HG02970 (cell line): ENCODE data around the gene ZBTB7B.
"Not testable (repeated sequence)": the region's sequence is repeated elsewhere in the genome, so short reads cannot be mapped to it uniquely, and the experiment has no call there.

Experiments
- ATAC-seq: cut with Tn5 transposase; IDR thresholded peaks from one replicate; pipeline ENCODE4 v1.9.1; 2021; ENCODE audit warnings: mild to moderate bottlenecking, moderate library complexity, moderate number of reproducible peaks; ENCODE audit not compliant: unreplicated experiment, low FRiP score

The ZBTB7B gene

DNA sequence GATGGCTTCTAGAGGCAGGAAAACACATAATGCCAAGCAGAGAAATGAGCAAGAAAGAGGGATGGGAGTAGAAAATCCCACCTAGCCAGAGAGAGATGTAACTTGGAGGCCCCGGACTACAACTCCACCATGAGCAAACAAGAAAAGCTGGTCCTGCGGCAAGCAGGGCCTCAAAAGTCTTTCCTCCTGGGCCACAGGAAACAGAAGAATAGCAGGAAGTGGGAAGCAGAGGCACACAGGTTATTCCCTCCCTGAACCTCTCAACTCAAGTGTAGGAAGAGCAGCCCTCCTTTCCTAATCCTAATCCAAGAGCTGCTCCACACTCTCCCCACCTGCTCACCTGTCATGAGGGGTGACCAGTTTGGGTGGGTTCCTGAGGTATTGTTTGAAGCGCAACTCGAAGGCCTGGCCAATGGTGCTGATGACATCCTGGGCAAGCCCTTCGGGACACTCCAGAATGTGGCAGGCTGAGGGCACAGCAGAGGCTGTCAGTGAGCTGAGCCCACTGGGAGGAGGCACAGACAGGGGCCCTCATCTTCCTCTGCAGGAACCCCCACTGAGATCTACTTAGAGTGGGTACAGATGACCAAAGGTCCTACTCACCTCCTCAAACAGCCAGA is 35.2 kb upstream of the ZBTB7B start:
- no peak for ATAC-seq

GRCh38 chr1:154968731-154969130 is 33.9 kb upstream of the ZBTB7B start:
- no peak for ATAC-seq

DNA sequence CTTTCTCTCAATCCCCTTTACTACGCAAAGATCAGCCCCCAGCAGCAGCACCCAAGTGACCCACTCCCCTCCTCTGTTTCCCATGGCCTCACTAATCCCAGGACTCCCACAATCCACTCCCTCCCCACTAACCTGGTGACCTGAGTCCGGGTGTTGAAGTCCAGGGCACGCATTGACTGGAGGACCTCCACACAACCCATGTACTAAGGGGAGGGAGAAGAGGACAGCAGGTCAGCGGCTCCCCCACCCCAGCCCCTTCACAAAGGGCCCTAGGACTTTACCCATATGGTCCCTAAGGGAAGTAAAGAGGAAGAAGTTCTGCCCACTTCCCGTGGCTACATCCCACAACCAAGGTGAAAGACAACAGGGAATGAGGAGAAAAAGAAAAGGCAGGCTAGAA is 33.4 kb upstream of the ZBTB7B start:
- no peak for ATAC-seq

DNA sequence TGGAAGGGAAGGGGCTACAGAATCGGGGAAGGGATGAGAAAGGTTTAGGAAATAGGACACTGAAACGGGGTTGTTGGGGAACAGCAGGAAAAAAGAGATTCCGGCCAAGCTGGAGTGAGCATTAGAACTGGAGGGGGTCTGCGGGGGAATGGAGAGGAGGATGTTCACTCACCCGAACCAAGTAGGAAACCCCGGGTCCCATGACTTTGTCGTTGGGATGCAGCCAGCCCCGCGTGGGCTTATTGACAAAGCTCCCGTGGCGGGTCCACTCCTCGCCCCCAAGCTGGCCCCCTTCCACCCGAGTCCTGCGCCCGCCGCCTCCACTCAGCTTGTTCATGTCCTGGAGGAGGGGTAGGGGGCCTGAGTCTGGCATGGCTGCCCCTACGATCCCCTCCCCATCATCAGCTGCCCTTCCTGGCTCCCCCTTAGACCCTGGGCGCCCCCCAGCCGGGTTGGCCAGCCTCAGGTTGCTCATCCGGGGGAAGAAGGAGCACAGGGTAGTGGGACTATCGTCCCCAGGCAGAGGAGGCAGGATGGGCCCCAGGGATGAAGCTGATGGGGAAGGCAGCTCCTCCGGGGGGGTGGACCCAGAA is 32.6 kb upstream of the ZBTB7B start:
- ATAC-seq, result no peak

DNA sequence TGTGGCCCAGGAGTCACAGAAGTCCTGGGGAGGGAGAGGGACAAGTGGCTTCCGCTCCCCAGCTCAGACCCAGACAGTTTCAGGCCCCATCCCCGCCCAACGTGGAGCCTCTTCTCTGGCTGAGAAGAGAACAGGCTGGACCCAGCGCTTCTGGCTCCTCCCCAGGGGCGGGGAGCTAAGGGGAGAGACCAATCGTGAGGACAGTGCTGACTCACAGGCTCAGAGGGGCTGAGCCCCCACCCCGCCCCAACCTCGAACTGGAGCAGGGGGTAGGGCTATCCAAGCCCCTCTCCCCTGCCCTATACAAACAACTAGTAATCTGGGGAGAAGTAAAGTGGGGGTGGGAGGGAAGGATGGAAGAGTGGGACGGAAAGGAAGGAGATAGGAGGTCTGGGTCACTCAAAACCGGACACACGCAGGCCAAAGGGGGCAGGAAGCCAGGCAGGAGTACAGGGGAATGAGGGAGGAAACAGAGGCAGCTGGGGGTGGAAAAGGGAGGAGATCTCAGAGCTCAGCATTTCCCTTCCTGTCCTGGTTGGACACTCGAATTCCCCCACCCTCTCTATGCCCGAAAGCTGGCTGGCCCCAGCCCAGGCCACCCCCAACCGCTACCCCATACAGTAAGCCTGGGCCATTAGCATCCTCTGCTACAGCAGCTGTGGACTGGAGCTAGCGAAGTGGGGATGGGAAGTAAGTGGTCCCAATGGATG is 31.8 kb upstream of the ZBTB7B start, which contains the start of gene SHC1:
Gene SHC1 (minus strand): TSS at position 117 of the 710 bp plus-strand sequence. CDS start 221 bp downstream, outside the sequence.
- no peak for ATAC-seq

DNA sequence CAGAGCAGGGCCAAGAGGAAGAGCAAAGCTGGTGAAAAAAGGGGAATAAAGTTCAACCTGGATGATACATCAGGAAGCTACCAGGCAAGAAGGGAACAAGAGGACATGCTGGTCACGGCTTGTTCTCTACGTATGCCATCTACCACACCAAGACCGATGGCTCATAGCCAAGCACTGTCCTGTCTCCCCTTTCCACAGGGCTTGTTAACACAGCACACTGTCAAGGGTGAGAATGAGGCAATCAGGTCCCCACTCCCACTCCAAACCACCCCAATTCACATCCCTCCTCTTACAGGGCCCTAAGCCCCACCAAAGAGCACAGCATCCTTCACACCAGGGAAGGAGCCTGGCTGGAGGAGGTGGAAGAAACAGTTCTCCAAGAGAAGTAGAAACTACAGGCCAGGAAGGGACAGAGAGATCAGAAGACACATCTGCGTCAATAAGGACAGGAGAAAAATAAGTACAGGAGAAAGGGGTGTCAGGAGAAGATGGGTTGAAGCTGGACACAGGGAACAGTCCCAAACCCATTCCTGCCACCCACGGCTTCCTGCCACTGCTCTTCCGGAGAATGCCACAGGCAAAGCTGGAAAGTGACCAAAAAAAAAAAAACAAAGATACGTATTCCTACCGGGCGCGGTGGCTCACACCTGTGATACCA is 31.1 kb upstream of the ZBTB7B start:
- ATAC-seq, result no peak

- no peak for ATAC-seq
Measured at GRCh38 chr1:154972213-154972516, 30.4 kb upstream of the ZBTB7B start.

GRCh38 chr1:154972517-154973343 is 29.9 kb upstream of the ZBTB7B start:
- no peak for ATAC-seq

GRCh38 chr1:154973344-154974101 is 29.1 kb upstream of the ZBTB7B start:
- peak; percentile 15 for ATAC-seq

DNA sequence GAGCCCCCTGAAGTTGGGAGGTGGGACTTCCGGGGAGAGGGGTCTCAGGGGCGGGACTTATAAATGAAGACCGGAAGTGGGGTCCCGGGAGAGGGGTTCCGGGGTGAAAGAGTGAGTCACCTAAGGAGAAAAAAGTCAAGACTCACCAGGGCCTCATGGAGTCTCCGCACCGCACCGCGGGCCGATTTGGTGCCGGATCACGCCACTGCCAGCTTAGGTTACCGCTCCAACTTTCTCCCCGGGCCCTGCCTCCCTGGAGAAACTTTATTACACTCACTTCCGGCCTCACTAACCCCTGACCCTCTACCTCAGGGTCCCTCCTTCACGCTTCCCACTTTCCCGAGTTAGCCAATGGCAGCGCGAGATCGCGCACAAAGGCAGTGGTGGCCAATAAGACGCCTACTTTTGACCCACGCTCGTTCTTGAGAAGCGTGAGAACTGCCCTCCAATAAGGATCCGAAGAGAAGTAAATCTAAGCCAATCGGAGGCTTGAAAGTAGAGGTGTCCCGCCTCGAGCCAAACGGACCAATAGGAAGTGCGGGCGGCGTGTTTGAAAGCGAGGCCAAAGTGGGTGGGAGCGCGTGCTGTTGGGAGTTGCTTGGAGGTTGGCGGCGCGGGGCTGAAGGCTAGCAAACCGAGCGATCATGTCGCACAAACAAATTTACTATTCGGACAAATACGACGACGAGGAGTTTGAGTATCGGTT is 28.3 kb upstream of the ZBTB7B start, which contains the start of gene CKS1B:
Gene CKS1B (plus strand): TSS at position 580 of the 706 bp plus-strand sequence. CDS start 65 bp downstream, at position 645.
- ATAC-seq, result peak; percentile 78

DNA sequence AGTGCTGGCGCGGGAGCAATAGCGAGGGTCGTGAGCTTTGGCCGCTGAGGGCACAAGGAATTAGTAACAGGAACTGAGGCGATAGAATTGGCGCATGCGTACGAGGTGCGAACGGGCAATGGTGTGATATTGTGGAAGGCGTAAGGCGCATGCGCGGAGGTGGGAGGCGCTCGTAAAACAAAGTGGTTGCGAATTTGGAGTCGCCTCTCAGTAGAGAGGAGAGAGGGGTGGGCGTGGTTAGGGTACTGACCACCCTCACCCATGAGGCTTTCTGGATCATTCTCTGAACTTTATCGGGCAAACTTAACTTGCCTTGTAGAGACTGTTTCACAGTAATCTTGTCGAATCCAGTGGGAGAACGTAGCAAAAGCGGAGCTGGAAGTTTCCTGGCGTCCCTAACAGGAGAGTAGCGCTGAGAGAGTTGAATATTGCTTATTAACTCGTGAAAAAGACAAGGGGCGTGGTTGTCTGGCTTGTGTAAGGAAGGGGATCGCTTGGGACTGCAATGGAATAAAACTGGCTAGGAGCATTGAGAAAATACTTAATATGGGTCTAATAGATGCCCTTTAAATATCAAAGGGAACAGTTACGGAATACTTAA is 27.7 kb upstream of the ZBTB7B start:
- ATAC-seq, result peak; percentile 52

GRCh38 chr1:154975409-154976059 is 27.1 kb upstream of the ZBTB7B start:
- no peak for ATAC-seq

GRCh38 chr1:154977762-154978161 is 24.8 kb upstream of the ZBTB7B start:
- ATAC-seq, result not testable (repeated sequence)

DNA sequence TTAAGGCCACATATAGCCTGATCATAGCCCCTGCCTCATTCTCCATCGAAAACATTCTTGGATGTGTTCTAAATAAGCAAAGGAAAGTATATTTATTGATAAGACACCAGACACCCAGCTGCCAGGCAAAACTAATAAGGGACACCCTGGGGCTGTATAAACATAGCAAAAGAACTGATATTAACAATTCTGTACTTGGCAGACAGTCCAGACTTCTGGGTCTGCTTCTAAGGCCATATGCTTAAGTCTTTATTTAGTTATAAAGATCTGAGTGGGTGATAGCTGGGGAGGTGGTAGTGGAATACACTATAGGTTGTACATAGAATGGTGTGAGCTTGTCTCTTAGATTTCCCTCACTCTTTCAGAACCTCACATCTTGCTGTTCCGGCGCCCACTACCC is 24.2 kb upstream of the ZBTB7B start:
- ATAC-seq, result no peak

GRCh38 chr1:154982341-154982740 is 20.3 kb upstream of the ZBTB7B start:
- ATAC-seq, result no peak

GRCh38 chr1:154982897-154983648 is 19.5 kb upstream of the ZBTB7B start, which contains the start of gene FLAD1:
TSS of gene FLAD1 (plus strand) at chr1:154983344. CDS start at chr1:154983695, 351 bp downstream.
- ATAC-seq, result peak; percentile 97

DNA sequence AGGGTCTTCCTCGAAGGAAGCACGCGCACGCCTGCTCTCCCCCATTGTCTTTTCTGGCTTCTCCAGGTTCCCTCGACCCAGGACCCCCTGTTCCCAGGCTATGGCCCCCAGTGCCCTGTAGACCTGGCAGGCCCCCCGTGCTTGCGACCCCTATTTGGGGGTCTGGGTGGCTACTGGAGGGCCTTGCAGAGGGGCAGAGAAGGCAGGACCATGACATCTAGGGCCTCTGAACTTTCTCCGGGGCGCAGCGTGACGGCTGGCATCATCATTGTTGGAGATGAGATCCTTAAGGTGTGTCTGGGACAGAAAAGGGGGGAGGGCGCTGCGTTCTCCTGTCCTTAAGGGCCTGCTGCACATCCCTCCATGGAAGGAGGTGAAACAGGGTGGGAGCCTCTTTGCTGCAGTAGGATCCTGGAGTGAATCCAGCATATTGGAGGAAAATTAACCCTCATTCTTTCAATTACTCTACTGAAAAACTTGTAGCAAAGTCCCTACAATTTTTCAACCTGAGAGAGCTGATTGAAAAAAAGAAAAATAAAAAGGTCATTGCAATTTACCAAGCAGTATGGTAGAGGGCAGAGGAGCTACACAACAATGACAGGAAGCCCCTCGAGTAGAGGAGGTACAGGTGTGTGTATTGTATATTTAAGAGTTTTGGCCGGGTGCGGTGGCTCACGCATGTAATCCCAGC is 18.7 kb upstream of the ZBTB7B start:
- ATAC-seq, result no peak
